Stimulated activated CD8-positive, alpha-beta memory T cell treated with anti-CD3 and anti-CD28 coated beads, Interleukin-15, amount 100 ng/mL, for 48 hours (primary cell): ENCODE measurements around the gene CERS5.

Source experiments
- DNase-seq, 2 donors: peaks; one replicate each; pipeline ENCODE4 v3.0.0-alpha.2; 2020; ENCODE audit warnings: low read depth in 2 of 2

CERS5 gene, protein sequence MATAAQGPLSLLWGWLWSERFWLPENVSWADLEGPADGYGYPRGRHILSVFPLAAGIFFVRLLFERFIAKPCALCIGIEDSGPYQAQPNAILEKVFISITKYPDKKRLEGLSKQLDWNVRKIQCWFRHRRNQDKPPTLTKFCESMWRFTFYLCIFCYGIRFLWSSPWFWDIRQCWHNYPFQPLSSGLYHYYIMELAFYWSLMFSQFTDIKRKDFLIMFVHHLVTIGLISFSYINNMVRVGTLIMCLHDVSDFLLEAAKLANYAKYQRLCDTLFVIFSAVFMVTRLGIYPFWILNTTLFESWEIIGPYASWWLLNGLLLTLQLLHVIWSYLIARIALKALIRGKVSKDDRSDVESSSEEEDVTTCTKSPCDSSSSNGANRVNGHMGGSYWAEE

DNA sequence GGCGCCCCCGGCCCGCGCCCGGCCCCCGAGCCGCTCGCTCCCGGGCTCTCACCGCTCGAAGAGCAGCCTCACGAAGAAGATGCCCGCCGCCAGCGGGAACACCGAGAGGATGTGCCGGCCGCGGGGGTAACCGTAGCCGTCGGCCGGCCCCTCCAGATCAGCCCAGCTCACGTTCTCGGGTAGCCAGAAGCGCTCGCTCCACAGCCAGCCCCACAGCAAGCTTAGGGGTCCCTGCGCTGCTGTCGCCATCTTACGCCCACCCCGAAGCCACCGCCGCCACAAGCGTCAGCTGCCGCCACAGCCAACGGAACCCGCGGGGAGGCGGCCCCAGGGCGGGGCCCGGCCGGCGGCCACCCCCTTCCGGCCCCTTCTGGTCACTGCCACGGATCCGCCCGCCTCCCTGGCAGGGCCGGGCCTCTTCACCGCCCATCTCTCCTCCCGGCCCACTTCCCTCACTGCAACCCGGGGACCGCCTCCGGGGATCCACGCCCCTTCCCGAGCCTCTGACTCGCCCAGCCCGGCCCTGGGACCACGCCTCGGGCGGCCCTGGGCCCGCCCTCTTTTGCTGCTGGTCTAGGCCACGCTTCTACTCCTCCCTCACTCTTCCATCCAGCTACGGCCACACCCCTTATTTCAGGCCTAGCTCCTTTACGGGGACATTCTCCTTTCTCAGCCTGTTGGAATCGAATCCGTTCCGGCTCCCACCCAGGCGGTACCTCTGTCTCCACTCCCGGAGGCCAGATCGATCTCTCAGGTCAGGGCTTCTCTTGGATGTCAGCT is at the start of gene CERS5:
Gene CERS5, minus strand, starts transcription at position 321 of the 780 bp plus-strand sequence. Its CDS starts 72 bp downstream, at position 249.
- DNase-seq: peak; percentile 99

DNA sequence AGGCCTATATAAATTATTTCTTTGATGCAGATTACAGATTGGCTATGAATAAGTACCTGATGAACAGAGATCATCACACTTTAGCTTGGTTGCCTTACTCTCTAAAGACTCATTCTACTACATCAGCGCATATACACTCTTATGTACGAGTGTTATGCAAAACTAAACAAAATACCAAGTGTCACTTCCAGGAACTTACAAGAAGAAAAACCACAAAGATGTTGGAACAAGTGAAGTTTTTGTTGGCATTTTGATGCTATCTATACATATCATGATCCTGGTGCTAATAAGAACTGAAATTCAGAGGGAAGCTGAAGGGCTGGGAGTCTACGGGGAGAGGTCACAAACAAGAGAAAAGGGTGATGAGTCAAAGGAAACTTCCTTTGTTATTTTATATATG is 47.9 kb upstream of the CERS5 start:
- no peak for DNase-seq

DNA sequence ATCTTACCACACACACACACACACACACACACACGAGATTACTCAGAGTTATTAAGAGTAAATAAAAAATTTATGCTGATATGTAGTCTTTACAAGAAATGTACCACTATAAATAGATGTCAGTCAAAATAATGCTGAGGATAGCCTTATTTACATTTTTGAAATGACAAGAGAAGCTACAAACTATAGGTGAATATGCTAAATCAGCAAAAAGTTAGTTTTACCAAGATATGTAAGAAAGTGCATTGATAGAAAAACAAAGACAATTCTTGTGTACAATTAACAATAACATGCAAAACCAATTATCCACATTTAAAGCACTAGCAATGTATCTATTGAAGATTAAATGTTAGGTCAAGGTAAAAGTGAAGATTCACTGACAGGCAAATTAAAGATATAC is 46.8 kb upstream of the CERS5 start:
- no peak for DNase-seq

DNA sequence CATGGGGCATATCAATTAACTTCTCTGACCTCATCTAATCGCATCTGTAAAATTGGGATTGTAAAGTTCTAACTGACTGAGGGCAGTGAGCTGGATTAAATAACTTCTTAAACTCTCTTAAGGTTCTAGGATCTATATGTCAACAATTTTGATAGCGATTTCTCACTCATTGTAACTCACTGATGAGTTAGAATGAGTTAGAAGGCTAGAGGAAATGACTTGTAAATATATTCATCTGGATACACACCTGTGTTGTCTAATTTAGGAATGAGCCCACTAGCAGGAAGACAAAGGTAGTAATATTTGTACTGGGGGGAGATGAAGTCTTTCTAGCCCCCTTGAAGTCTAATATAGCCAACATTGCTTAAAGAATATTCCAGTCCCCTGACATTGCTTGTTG is 46.3 kb upstream of the CERS5 start:
- no peak for DNase-seq

DNA sequence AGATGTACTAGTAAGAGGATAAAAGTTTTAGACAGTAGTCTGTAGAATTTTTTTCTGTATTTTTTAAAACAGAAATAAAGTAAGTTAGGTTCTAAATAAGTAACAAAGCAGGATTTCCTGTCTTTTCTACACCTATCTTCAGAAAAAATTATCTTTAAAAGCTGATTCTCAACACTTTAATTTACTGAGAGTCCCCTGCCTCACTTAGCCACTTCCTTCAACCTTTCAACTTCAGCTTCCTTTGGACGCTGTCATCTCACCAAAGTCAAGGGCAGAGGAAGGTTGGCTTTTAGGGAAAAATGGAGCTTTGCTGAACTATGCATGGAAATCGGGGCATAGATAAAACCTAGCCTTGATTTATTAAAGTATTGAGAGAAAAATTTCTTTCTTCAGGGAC is 44.9 kb upstream of the CERS5 start:
- DNase-seq: no peak

DNA sequence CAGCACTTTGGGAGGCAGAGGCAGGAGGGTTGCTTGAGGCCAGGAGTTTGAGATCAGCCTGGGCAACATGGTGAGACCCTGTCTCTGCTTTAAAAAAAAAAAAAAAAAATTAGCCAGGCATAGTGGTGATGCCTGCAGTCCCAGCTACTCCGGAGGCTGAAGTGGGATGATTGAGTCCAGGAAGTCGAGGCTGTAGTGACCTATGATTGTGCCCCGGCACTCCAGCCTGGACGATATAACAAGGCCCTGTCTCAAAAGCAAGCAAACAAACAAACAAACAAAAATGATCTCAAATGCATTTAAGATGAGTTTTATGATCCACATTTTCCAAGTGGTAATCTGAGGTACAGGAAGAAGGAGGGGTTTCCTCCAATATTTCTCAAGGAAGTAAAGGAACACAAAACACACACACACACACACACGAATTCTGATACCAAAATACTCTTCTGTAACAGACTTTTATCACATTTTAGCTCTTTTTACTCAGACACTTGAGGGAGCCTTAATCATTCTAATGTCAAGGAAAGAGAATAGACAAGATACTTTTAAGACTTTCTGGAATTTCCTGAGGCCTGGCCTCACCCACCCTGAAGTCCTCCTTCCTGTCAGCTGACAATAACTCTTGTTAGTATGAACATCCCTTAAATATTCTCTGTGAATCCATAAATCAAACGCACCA is 44.4 kb upstream of the CERS5 start:
- no peak for DNase-seq

DNA sequence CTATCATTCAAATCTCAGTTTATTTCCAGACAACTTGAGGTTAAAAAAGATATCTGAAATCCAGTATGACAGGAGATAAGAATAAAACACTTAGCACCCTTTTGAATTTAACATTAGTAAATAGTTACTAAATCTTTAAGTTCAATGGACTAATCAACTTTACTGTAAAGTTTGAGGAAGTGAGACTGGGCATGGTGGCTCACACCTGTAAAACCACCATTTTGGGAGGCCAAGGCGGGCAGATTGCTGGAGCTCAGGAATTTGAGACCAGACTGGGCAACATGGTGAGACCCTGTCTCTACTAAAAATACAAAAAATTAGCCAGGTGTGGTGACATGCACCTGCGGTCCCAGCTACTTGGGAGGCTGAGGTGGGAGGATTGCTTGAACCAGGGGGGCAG is 40.3 kb upstream of the CERS5 start:
- no peak for DNase-seq

DNA sequence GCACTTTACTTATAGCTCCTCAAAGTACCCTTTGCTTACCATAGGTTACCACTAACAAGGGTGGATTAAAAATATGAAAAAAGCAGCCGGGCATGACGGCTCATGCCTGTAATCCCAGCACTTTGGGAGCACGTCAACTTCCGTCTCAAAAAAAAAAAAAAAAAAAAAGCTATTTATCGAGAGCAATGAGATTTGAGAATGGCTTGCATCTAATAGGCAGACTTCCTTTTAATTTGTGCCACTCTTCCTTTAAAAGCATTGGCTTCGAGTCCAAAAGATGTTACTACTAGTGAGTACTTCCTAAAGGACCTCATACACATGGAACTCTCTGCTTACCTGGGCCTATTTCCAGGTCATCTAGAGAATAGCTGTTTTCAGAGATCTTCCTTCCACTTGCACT is 38.5 kb upstream of the CERS5 start:
- DNase-seq: no peak

DNA sequence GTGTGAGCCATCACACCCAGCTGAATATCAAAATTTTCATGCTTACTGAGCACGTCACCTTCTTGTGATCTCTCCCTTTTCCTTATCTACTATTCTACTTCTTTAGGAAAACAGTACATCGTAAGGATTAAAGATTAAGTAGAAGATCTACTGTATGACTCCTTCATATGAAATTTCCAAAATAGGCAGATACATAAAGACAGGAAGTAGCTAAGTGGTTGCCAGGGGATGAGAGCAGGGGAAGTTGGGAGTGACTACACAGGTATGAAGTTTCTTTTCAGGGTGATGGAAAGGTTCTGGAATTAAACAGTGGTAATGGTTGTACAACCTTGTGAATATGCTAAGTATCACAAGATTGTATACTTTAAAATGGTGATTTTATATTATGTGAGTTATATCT is 36.5 kb upstream of the CERS5 start:
- DNase-seq: no peak

DNA sequence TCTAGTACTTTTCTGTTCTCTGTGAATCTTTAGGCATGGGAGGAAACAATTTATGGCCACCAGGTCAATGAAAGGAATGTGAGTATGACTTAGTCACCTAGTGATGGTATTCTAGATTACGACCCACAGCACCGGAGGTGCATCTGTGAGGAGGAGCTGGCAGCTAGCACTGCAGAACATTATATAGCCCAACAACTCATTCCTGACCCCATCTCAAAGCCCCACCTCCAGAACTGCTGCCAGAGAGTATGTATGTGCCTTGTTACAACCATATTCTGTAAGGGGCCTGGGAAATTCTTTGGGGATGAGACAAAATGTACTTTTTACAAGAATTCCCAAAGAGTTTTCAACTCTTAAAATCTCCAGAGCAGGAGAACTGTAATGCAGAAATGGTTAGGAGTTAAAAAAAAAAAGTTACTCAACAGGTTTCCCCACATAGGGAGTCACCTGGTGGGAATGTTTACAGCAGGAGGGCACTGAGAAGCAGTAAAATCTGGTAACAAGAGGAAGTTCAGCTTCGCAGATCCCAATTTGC is 34.9 kb upstream of the CERS5 start:
- no peak for DNase-seq

DNA sequence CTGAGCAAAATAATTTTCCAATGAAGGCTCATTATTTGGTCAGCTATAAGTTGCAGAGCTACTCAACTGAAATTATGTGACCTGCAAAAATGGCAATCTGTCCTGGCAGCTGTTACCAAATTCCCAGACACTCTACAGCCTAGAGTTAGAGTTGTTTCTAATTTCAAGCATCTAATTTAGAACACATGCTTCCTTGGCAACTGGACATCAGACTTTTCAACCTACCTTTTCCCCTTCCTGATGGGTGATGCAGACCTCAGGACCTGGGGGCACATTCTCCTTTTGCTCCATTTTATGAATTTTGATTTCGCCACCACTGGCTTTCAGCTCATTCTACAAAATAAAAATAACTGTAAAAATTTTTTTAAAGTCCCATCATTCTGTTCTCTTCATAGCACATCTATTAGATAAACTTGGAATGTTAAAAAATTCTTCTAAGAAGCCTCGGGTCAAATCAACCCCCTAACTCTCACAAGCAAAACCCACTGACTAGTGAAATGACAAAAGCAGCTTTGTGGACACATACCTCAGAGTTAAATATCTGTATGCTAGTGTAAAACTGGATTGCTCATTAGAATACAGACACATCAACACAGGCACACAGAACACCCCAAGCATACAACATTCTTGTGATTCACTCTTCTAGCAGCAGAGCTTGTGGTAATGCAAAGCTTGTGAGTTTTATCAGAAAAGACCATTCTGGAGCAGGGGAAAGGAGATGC is 33.5 kb upstream of the CERS5 start:
- DNase-seq: no peak

DNA sequence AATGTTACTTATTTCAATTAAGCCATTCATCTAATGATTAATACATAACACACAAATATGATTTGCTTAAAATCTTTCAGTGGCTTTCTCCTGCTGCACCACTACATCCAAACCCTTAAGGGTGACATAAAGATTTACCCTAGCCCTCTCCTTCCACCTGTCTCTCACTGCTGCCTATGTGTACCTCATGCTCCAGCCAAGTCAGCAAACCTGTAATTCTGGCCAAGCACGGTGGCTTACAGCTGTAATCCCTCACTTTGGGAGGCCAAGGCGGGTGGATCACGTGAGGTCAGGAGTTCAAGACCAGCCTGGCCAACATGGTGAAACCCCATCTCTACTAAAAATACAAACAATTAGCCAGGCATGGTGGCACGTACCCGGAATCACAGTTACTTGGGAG is 31.7 kb upstream of the CERS5 start:
- DNase-seq: no peak

DNA sequence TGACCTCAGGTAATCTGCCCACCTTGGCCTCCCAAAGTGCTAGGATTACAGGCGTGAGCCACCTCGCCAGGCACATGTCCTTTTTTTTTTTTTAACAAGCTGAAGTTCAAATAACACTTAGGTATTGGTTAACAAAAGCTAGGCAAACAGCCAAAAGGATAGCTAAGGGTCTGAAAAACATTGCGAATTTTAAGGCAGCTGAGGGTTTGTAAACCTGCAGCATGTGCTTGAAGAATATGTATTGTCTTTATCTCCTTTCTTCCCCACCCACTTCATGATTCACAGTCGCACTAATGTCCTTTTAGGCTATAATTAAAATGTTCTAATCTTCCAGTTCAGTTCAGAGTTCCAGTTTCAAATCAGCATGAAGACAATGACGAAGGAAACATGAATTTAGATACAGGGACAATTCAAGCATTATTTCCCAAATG is 30.1 kb upstream of the CERS5 start:
- DNase-seq: no peak

DNA sequence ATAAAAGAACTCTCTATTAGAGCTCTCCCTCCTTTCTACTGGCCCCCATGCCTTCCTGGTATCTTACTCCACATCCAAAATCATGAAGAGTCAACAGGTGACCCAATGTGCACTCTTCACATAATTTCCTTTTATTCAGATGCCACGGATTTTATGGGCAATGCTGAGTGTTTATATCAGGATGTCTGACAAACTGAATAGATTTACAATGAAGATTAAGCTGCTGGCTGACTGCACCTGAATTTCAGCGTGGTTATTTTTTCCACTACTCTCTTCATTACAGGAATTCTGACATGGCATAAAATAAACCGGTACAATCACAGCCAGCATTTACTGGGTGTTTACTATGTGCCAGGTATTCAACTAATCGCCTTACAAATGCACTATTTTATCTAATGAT is 29.4 kb upstream of the CERS5 start:
- DNase-seq: no peak

DNA sequence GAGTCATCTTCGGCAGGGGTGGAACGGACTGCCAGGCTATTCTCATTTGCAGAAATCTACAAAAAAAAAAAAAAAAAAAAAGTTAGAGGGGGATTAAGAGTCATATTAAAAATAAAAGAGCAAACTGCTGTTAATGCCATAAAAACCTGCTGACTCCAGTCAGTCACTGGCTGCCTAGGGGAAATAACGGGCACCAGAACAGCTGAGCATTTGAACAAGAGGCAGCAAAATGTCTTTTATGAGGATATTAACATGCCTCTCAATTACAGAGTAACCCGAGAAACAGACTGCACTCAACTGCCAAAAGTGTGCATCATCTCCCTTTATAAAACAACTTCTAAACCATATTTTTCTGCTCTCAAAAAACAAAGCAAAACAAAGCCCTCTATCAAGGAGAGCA is 28.7 kb upstream of the CERS5 start:
- DNase-seq: no peak

DNA sequence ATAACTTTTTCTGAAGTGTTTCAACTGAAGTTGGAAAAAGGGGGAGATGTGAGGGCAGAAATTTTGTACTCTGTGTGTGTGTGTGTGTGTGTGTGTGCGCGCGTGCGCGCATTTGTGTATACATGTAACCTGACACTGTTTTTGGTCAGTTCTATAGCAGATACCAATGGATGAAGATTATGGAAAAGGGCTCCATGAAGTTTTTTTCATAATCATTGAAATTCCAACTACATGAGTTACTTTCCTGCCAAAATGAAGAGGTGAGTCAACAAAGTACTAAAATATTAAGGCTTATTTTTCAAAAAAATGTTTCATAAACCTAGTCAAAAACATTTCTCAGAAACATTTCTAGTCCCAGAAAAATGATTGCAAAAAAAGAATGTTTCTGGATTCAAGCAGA is 25.7 kb upstream of the CERS5 start:
- no peak for DNase-seq

DNA sequence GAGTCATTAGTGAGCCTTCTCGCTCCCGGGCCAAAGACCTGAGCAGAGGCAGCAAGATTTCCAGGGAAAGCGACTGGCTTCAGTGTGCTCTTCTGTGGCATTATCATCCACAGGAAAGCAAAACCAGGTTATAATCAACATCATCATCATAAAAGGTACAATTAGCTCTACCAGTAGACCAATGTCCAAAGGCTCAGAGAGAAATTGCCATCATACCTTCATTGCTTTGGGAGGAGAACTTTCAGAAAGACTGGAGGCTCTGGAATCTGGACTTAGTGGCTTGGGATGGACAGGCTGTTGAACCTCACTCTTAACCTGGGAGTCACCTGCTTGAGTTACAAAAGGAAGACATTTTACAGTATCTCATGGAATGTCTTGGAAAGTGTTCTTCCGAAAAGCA is 25.1 kb upstream of the CERS5 start:
- no peak for DNase-seq

DNA sequence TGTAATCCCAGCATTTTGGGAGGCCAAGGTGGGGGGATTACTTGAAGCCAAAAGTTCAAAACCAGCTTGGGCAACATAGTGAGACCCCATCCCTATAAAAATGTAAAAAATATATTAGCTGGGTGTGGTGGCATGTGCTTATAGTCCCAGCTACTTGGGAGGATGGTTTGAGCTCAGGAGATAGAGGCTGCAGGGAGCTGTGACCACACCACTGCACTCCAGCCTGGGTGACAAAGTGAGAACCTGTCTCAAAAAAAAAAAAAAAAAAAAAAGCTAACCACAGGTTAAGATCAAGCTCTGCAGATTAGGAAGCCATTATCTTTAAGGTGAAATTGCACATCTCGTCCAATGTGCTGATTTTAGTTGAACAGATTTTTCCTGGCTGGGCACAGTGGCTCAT is 23.7 kb upstream of the CERS5 start:
- DNase-seq: no peak

DNA sequence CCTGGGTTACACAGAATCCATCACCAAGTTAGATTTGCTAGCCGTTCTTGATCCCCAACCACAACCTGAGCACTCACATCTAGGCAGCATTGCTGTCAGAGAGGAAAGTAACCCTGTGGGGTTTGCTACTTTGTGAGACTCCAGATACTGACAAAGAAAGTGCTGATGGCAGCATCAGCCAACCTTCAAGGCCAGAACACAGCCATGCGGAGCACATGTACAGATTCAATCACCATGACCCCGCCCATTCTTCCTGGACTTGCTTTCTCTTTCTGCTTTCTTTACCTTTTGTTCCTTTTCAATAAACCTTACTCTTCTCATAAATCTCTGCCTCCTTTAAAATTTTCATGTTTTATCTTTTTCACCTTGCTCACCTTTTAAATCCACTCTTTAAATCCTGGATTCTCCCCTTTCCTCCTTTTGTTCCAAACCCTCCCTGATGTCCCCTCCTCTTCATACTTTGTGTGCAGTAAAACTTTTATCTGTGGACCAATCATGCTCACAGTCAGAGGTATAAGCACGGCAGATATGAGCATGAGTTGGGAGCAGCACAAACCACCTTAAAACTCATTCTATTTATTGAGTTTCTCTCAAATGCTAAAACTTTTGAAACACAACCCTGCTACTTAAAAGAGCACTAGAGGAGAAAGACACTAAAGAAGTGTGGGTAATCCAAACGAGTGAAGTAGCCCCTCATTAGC is 21.9 kb upstream of the CERS5 start:
- DNase-seq: no peak

DNA sequence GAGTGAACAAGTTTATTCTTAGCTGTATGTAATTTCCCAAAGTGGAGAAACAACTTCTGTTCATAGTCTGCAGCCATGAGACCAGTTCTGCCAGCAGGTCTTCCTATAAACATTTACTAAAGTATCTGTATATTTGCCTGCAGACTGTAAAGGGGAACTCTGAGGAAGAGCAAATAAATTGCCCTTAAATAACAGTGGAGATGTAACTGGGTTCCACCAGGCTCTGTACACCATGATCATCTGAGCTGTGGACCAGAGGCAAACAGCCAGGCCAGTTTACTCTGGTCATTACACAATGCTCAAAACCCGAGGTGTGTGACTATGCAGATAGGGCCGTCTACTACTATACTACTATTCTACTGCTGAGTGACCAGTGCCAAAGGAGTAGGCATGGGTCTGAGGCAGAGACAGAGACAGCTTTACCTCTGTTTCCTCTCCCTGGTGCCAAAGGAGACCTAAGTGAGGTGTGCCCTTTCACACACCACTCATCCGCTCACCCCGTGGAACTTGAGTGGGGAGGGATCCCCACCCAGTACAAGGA is 21.1 kb upstream of the CERS5 start:
- no peak for DNase-seq
